Measurements from ENCODE around the gene CYFIP2.

CYFIP2 gene

GRCh38 chr5:157289164-157289819 is 23.4 kb downstream of the CYFIP2 start:
- DNase-seq = no peak

- DNase-seq = no peak
Observed at GRCh38 chr5:157290156-157290980, 24.4 kb downstream of the CYFIP2 start.

- DNase-seq = no peak
Observed at GRCh38 chr5:157290981-157291711, 25.2 kb downstream of the CYFIP2 start.

- DNase-seq = no peak
Observed at GRCh38 chr5:157292599-157292998, 26.7 kb downstream of the CYFIP2 start.

- no peak for DNase-seq
Observed at GRCh38 chr5:157294407-157295091, 28.6 kb downstream of the CYFIP2 start.

- DNase-seq = no peak
Observed at GRCh38 chr5:157295247-157295646, 29.3 kb downstream of the CYFIP2 start.

DNA sequence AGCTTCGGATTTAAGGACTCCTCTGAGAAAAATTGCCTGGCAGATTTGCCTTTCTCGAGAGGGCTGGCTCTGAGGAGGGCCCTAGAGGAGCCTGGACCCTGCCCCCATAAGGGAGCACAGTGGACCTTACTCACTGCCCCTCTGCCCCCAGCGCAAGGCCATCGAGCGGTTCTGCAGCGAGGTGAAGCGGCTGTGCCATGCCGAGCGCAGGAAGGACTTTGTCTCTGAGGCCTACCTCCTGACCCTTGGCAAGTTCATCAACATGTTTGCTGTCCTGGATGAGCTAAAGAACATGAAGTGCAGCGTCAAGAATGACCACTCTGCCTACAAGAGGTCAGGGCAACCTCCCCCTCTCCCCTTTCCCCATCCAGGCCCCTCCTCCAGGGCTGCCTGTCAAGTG is 34.6 kb downstream of the CYFIP2 start:
- no peak for DNase-seq

DNA sequence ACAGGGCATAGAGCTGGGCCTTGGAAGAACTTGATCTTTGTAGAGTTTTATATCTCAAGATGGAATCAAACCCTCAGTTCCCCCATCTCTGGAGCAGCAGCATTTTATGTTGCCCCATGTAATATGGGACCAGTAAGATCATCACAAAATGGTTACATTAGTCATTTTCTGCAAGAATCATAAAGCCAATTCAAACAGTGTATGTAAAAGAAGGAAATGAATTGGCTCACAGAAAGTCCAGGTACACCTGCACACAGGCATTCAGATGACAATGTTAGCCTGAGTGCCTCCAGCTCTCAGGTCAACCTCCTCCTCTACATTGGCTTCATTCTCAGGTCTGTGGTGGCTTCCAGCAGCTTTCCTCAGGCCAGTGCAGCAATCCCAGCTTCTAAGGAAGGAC is 35.1 kb downstream of the CYFIP2 start:
- DNase-seq = no peak

DNA sequence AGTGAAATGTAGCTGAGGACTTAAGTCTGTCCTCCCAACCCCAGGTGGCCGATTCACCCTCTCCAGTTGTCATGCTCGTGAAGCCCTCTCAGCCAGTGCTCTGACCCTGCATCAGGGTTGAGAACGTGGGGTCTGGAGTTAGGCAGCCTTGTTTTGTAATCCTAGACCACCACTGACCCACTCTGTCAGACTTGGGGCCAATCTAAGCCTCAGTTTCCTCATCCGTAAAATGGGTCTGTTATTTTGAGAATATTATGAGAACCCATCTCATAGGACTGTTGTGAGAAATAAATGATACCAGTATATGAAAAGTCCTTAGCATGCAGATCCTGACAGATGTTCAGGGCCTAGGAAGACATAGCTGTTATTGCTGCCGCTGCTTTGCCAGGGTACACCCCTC is 37.1 kb downstream of the CYFIP2 start:
- no peak for DNase-seq

DNA sequence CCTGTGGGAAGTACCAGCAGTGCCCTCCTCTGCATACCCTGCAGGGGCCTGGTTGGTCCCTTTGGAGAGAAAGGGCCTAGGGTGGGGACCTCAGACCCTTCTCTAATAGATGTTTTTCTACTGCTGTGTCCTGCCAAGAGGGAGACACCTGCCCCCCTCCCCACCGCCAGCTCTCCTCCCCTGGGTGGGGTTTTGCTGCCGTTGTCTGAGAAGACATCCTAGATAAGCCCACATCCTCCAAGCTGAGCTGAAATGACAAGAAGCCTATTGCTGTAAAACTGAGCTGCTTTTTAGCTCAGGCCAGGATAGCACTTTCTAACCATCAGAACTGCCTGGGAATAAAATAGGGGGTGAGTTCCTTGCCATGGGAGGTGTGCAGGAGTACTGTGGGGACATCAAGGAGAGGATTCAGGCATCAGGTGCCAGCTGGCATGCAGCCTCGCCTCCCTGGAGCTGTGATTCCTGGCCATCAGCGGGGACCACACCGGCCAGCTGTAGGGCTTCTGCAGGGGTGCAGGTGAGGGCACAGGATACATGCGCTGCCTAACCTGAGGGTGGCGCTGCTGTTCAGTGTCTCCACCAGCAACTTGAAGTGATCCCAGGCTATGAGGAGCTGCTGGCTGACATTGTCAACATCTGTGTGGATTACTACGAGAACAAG is 37.9 kb downstream of the CYFIP2 start:
- no peak for DNase-seq

DNA sequence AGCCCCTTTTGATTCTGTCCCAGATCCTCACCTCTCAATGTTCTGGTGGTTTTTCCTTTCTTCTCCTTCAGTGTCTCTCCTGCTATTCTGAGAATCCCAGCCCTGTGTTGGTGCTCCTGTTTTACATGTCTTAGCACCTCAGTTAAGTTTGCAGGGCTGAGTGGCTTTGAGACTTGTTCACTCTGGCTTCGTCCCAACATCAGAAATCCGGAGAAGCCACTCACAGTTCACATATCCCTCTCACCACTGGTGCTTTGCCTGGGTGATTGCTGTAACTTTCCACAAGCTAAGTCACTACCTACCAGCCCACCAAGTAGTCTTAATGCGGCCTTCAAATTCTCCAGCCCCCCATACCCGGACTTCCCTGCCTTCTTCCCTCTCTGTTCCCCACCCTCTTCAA is 40.2 kb downstream of the CYFIP2 start:
- DNase-seq = no peak

DNA sequence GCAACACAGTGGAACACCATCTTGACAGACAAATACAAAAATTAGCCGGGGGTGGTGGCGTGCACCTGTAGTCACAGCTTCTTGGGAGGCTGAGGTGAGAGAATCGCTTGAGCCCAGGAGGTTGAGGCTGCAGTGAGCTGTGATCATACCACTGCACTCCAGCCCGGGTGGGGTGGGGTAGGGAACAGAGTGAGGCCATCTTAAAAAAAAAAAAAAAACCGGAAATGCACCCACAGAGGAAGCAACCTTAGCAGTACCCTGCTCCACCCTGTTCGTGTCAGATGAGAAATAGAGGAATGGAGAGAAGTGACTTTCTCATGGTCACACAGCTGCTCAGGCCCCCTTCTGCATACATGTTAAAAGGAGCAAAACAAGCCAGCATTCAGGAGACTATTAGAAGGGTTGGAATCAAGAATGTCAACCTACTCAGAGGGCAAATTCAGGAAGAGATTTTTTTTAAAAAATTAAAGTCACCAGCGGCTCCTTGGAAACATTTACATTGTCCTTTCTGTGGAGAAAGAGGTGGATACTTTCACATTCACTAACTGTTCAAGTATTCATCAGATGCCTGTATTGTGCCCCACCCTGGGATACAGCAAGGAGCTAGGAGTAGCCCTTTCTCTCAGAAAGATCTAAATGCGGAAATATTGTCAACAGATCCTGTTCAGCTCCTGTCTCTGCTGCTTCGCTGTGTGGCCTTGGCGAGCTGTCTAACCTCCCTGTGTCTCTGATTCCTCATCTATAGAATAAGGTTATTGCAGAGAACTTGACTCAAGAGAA is 41.0 kb downstream of the CYFIP2 start:
- no peak for DNase-seq

GRCh38 chr5:157308836-157309465 is 43.0 kb downstream of the CYFIP2 start:
- no peak for DNase-seq

DNA sequence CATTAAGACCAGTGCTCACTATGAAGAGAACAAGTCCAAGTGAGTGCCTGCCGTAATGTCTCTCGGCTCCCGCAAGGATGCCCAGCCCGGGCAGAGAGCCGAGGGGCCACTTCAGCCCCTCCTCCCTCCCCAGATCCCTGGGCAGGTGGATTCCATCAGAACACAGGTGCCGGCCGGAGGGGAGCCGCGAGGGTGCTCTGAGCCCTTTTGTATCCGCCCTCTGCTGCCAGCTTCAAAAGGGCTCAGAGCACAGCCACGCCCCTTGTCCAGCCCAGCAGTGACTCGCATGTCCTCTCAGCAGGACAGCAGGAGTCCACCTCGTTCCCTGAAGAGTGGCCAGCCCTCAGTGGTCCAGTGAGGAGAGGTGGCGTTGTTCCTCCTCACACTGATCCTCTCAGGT is 43.9 kb downstream of the CYFIP2 start:
- DNase-seq = no peak

DNA sequence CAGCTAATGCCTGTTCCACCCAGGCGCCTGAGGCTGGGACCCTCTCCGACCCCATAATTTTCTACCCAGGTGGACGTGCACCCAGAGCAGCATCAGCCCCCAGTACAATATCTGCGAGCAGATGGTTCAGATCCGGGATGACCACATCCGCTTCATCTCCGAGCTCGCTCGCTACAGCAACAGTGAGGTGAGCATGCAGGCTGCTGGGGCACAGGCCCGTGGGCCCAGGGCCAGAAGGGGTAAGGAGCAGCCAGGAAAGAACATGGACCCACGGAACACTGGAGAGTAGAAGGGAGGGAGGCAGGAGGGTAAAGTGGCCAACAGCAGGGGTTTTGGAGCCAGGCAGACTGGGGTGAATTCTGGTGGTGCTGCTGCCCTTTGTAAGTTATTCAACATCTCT is 45.7 kb downstream of the CYFIP2 start:
- no peak for DNase-seq

DNA sequence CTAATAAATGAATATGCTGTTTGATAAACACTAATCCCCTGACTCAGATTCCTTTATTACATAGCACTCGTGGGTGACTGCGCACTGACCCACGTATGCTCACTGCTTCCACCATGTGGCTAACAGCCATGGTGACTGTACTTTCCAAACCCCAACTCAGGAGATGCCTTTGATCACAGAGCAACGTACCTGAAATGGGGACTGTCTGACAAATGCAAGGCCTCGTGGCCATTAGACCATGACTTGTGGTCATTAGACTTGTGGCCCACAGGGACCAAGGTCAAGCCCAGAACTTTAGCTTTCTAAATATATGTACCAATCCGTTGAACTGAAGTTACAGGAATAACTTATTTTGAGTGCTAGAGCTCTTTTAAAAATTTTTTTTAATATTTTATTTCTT is 46.6 kb downstream of the CYFIP2 start:
- DNase-seq = peak; percentile 42

DNA sequence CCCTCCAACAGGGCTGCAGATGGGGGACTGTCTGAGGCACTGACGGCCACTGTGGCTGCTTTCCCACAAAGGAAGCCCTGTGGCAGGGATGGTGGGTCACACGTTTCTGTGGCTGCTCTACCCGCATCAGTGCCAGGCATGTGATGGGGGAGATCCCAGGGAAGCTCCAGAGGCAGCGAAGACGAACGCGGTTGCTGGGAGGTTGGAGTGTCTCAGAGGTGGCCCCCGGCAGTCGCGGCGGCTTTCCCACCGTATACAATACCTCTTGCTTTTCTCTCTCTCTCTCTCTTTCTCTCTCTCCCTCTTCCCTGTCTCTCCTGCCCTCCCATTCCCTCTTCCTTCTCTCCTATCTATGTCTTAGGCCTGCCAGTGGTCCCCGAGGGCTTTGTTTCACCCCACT is 56.7 kb downstream of the CYFIP2 start:
- DNase-seq = no peak

DNA sequence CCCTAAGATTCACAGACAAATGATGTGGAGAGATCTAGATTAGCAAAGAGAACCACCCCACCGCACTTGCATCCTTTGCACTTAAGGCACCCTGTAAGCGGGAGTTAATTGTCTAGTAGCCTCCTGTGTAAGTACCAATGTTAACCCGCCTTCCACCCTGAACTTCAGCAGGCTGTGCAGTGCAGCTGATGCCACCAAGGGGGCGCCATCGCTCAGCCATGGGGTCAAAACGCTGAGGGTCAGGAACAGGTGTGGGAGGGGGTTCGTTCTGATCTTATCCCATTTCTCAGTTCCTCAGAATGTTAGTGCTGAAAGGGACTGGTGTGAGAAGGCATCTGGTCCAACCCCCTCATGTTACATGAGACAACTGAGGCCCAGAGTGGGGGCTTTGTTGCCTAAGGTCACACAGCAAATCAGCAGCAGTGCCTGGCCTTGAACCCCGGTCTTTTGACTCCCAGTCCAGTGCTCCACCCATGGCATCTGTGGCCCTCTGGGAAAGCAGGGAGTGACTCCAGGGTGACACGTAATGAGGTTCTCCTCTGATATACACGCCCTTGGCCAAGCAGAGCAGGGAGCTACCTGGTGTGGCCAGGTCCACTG is 57.3 kb downstream of the CYFIP2 start:
- DNase-seq = no peak

- no peak for DNase-seq
Observed at GRCh38 chr5:157324237-157324636, 58.3 kb downstream of the CYFIP2 start.

- no peak for DNase-seq
Observed at GRCh38 chr5:157326440-157327005, 60.6 kb downstream of the CYFIP2 start.

- DNase-seq = no peak
Observed at GRCh38 chr5:157327771-157328170, 61.8 kb downstream of the CYFIP2 start.

All from amniotic stem cell (primary cell).